Pancreas (tissue), 10 donors: ENCODE results near the gene CPN1. TPM values are rescaled to one million over a fixed set of nuclear protein-coding genes. Genes with fewer than 3 reads are reported as not detected.

ENCODE experiments used
- ATAC-seq, 4 donors: fragments of 200-7000 bp; cut with Tn5 transposase; one replicate each; pipeline versions ENCODE4 v1.8.0 to v1.9.1; 2020; ENCODE audit warnings: mild to moderate bottlenecking in 4 of 4, moderate library complexity in 4 of 4
- DNase-seq, 6 donors: peaks; one replicate each; pipeline ENCODE4 v3.0.0-alpha.2; 2020
- FAIRE-seq: peaks from 2 replicates; lab custom pipeline; 2012; peaks lifted over from hg19 to GRCh38; lab: Jason Lieb, UNC
- H3K27ac ChIP-seq, 4 donors: fragments of 200-600 bp; sonication (generic); 1 replicate in 3 of 4; 2 replicates in 1 of 4; pipeline versions ENCODE4 v1.5.0 to v1.8.0; 2020
- H3K27me3 ChIP-seq, 4 donors: fragments of 200-600 bp; one replicate each; pipeline ENCODE4 v1.8.0; 2021
- H3K36me3 ChIP-seq, 3 donors: fragments of 200-600 bp; sonication (generic) in 1 of 3; one replicate each; pipeline versions ENCODE4 v1.5.0 to v1.8.0; 2020 to 2021
- H3K4me1 ChIP-seq, 3 donors: fragments of 200-600 bp; one replicate each; pipeline ENCODE4 v1.8.0; 2021
- H3K4me3 ChIP-seq, 4 donors: fragments of 200-600 bp; sonication (generic) in 2 of 4; one replicate each; pipeline versions ENCODE4 v1.5.0 to v1.8.0; 2020 to 2021
- H3K9me3 ChIP-seq, 4 donors: fragments of 200-600 bp; one replicate each; pipeline ENCODE4 v1.8.0; 2021
- WGBS, 2 donors: extraction: QIAGEN DNeasy Blood & Tissue Kit; methylation state at CpG; one replicate each; pipeline ENCODE4 v1.1.7; 2013; 5-methylcytosine and 5-hydroxymethylcytosine counted together
- intact Hi-C, 3 donors: fragments of 100-400 bp; cut with DNase I; formaldehyde crosslinking; loops; one replicate each; pipeline versions ENCODE4 v1.11.1 to v1.14.2; 2022
- polyA plus RNA-seq, 2 donors: library from polyadenylated mRNA; stranded (reverse); fragments of 200-250 nt; gene quantifications; one replicate each; pipeline ENCODE4 v1.2.3, GENCODE V29; 2013
- total RNA-seq, 6 donors: library from RNA; stranded (reverse); fragmentation: NEBNext Ultra II Directional in 4 of 6; extraction: Animal tissue kit (Norgen Biotek cat#: 25700) in 4 of 6; gene quantifications; one replicate each; pipeline versions ENCODE4 v1.2.1 to v1.2.4, GENCODE V29; 2021 to 2023
- TF ChIP-seq, protein P1 (sequence below), 4 donors: fragments of 200-600 bp; sonication (generic) in 3 of 4; IDR thresholded peaks; one replicate each; pipeline versions ENCODE4 v1.5.0 to v1.8.0; 2021; ENCODE audit warnings: antibody characterized with exemption in 4 of 4
- donor health status: healthy with polysubstance abuse.
- donor health status: DM: no; HTN: no; CAD: no; lungs with moderate emphysema.
- donor health status: DM: no; HTN: no; CAD: no.
- donor health status: control.
- donor health status: control.
- donor health status: Bipolar disorder and iron deficiency.
- donor health status: DM: yes; HTN: yes; CAD: no.
- donor health status: DM: no; HTN: no; CAD: no.
- donor health status: DM: no; HTN: no; CAD: no.
- donor health status: DM: yes; HTN: yes; CAD: no.

Gene CPN1
- total and polyA plus RNA-seq, 8 donors, result 0.17 TPM; not detected in 7

DNA sequence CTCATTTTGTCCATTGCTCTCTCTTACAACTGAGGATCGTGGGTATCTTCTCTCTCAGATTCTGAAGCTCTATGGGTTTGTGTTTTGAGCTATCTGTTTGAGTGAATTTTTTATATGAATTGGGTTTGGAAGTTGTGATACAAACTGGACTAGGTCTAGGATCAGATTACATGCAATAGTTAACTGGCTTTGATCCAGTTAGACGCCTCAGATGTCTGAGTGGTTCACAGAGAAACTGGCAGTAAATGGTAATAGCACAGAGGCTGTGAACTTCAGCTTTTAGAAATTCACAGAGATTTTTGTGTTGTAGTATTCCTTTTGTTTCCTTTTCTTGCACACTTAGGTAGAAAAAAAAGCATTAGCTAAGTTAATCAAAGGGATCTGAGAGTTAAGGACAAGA is 59.3 kb downstream of the CPN1 start:
- TF ChIP-seq, protein P1, sequence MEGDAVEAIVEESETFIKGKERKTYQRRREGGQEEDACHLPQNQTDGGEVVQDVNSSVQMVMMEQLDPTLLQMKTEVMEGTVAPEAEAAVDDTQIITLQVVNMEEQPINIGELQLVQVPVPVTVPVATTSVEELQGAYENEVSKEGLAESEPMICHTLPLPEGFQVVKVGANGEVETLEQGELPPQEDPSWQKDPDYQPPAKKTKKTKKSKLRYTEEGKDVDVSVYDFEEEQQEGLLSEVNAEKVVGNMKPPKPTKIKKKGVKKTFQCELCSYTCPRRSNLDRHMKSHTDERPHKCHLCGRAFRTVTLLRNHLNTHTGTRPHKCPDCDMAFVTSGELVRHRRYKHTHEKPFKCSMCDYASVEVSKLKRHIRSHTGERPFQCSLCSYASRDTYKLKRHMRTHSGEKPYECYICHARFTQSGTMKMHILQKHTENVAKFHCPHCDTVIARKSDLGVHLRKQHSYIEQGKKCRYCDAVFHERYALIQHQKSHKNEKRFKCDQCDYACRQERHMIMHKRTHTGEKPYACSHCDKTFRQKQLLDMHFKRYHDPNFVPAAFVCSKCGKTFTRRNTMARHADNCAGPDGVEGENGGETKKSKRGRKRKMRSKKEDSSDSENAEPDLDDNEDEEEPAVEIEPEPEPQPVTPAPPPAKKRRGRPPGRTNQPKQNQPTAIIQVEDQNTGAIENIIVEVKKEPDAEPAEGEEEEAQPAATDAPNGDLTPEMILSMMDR (IDR thresholded peaks at IDR 0.05), result no peak
- 44 to 59% methylated on average over 2 of the region's 2 CpGs for WGBS, 2 donors
- intact Hi-C loops, result no loop called here
- H3K9me3 ChIP-seq, result no peaks in the 10 kb centered on the region
- no peak overlapping the region for H3K4me3 ChIP-seq
- H3K27me3 ChIP-seq, result no peaks in the 10 kb centered on the region
- H3K27ac ChIP-seq, result no peak overlapping the region
- FAIRE-seq (no peak), DNase-seq (no peak), ATAC-seq (no peak)
- no peaks in the 10 kb centered on the region for H3K4me1 ChIP-seq
- H3K36me3 ChIP-seq, result no peaks in the 10 kb centered on the region

DNA sequence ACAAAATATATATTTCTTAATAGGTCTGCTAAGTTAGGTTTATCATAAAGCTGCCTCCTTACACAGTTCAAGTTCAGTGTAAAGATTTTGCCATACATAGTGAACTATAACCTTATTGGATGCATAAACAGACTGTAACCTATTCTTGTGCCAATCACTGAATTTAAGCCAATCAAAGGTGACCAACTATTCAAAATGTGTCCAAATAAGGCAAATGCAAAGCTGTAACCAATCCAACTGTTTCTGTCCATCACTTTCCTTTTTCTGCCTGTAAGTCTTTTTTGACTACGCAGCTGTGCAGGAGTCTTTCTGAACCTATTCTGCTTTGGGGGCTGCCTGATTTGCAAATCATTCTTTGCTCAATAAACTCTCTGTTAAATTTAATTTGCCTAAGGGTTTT is 60.3 kb downstream of the CPN1 start:
- no peak for FAIRE-seq
- DNase-seq, result no peak

DNA sequence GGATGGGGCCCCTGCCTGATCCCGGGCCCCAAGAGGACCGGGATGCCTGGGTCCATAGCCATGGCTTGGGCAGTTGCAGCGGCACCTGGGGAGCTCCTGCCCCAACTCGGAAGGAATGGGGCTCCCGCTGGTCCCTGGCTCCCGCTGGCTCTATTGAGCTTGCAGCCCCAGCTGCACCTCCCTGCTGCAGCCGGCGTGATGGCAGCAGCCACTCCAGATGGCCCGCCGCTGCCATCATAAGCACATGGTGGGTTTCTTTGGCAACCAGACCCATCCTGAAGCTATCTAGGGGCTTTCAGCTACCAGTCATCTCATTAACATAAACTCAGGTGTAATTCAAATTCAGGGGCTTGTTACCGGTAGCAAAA is 60.8 kb downstream of the CPN1 start:
- DNase-seq, result peak in 1 of 6 donors; percentile 41
- H3K27me3 ChIP-seq, result no peaks in the 10 kb centered on the region
- intact Hi-C loops, result no loop called here
- no peak for FAIRE-seq
- no peaks in the 10 kb centered on the region for H3K4me1 ChIP-seq
- WGBS, 2 donors, result 52 to 58% methylated on average over 10 to 11 of the region's 11 CpGs
- no peaks in the 10 kb centered on the region for H3K36me3 ChIP-seq
- no peak overlapping the region for H3K27ac ChIP-seq
- no peak overlapping the region for H3K4me3 ChIP-seq
- no peaks in the 10 kb centered on the region for H3K9me3 ChIP-seq
- TF ChIP-seq, protein P1 (IDR thresholded peaks at IDR 0.05), result no peak
- ATAC-seq, result no peak

More for the DNA sequence above, 60.3 kb downstream of the CPN1 start:
- H3K4me3 ChIP-seq, result no peak overlapping the region
- no peak overlapping the region for H3K27ac ChIP-seq
- H3K9me3 ChIP-seq, result no peaks in the 10 kb centered on the region
- TF ChIP-seq, protein P1 (IDR thresholded peaks at IDR 0.05), result no peak
- intact Hi-C loops, result no loop called here
- no peaks in the 10 kb centered on the region for H3K4me1 ChIP-seq
- no peak for ATAC-seq
- no peaks in the 10 kb centered on the region for H3K36me3 ChIP-seq
- 93 to 95% methylated on average over 1 of the region's 1 CpG for WGBS, 2 donors
- H3K27me3 ChIP-seq, result no peaks in the 10 kb centered on the region

DNA sequence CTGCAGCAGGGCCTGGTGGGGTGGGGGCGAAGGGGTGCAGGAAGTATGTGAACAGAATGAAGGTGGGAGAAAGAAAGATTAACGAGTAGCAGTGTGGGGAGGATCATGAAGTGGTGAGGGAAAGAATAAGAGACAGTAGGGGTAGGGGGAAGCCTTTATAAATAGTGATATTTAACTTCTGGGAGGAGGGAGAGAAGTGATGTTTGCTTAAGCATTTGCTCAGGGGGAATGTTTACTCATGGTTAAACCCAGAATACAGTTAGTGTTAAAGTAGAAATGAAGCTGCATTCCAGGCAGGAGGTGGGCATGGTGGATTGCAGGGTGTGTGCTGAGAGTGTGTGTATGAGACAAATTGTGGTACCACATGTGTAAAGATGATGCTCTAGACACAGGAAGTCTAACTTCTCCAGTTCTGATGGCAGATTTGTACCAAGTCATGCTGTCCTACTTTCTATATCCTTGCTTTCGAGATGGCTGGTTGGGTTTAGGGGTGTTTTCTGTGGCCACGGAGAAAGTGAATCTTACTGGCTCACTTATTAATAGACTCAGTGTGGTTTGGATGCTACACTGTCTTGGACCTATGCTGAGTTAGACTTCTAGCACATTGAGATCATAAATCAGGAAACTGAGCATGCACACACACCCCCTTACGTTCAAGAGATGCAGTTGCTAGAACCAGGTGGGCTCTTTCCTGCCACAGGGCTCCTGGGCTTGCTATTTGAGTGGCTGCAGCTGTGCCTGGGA is 61.4 kb downstream of the CPN1 start:
- no peaks in the 10 kb centered on the region for H3K4me1 ChIP-seq
- intact Hi-C loops, result no loop called here
- TF ChIP-seq, protein P1 (IDR thresholded peaks at IDR 0.05), result no peak
- no peaks in the 10 kb centered on the region for H3K27me3 ChIP-seq
- FAIRE-seq (no peak), DNase-seq (no peak), ATAC-seq (peak in 1 of 4 donors; percentile 31)
- H3K36me3 ChIP-seq, result no peaks in the 10 kb centered on the region
- no peak overlapping the region for H3K27ac ChIP-seq
- H3K9me3 ChIP-seq, result no peaks in the 10 kb centered on the region
- H3K4me3 ChIP-seq, result no peak overlapping the region
- 31 to 33% methylated on average over 5 of the region's 5 CpGs for WGBS, 2 donors

DNA sequence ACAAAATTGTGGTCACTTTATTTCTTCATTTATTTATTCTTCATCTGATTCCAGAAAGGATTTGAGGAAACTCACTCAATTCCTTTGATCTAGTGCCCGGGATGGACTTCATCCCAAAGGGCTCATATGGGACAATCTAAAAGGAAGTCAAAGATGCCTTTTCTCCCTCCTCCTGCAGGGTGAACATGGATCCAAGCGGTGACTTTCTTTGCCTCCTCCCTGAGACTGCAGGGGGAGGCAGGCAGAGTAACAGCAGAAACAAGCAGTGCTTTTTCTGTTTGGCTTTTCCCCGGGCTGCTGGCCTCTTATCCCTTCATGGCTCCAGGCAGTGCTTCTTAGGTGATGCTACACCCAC is 61.9 kb downstream of the CPN1 start:
- H3K36me3 ChIP-seq, result no peaks in the 10 kb centered on the region
- no peak overlapping the region for H3K27ac ChIP-seq
- intact Hi-C loops, result no loop called here
- TF ChIP-seq, protein P1 (IDR thresholded peaks at IDR 0.05), result no peak
- no peaks in the 10 kb centered on the region for H3K27me3 ChIP-seq
- ATAC-seq, result no peak
- WGBS, 2 donors, result 45 to 56% methylated on average over 3 of the region's 3 CpGs
- DNase-seq, result no peak
- H3K9me3 ChIP-seq, result no peaks in the 10 kb centered on the region
- no peak overlapping the region for H3K4me3 ChIP-seq
- H3K4me1 ChIP-seq, result no peaks in the 10 kb centered on the region
- FAIRE-seq, result no peak
